Measurements from ENCODE around the gene YIPF3.
A peak's percentile ranks its signal among the peaks of the same experiment; 100 is the strongest.
"Not testable (repeated sequence)": the region's sequence is repeated elsewhere in the genome, so short reads cannot be mapped to it uniquely, and the experiment has no call there.

Gene YIPF3

DNA sequence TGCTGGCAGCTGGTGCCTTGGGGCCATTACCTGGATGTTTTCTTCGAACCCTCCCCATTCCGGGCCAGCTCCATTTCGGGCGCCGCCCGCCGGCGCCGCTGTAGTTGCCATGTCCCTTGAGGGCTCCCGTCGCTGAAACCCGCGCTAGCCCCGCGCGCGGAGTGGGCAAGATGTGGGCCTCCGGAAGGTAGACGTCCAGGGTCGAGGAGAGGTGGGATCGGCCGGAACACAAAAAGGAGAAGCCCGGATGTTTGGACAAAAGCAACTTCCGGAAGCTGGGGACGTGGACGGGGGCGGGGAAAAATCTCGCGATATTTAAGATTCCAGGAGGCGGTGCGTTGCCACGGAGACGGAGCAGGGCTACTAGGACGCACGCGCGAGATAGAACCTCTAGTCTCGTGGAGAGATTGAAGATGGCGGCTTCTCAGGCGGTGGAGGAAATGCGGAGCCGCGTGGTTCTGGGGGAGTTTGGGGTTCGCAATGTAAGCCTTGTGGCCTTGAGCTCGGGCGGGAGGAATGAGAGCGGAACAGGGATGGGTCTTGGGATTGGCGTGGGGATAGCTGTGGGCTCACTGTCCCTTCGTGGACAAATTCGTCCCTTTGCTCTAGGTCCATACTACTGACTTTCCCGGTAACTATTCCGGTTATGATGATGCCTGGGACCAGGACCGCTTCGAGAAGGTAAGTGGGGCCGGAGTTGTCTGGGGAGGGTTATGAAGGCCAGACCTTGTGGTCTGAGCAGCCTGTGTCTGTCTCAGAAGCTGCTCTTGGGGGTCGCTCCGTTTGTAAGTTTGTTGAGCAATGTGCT is at the start of gene YIPF3, which contains the start of gene POLR1C:
Gene YIPF3, minus strand, starts transcription at position 230 of the 808 bp plus-strand sequence. Its CDS starts 119 bp downstream, at position 111.
Gene POLR1C, plus strand, starts transcription at position 393 of the 808 bp plus-strand sequence. Its CDS starts 21 bp downstream, at position 414.
- peak; percentile 99 for DNase-seq (ENCODE audit: low spot score)

DNA sequence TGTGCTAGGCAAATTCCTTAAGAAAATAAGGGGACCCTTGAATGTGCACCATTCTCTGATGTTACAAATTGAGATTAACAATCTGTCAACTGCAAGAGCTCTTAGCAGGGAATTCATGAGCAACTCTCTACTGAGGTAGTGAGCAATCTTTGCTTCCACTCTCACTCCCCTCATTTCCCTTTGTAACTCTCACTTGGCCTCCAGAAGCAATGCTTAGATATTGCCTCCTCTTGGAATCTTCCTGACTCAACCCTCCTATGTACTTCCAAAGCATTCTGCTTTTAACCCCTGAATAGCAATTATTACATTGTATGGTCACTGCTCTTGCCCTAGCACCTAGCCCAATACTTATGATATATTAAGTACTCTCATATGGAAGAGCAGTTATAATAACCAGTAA is 42.6 kb upstream of the YIPF3 start:
- DNase-seq (ENCODE audit: low spot score): no peak

DNA sequence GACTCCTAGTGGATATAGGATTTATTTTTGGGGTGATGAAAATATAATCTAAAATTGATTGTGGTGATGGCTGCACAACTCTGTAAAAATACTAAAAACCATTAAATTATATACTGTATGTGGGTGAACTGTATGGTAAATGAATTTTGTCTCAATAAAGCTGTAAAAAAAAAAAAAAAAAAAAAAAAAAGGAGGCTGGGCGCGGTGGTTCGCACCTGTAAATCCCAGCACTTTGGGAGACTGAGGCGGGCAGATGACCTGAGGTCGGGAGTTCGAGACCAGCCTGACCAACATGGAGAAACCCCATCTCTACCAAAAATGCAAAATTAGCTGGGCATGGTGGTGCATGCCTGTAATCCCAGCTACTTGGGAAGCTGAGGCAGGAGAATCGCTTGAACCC is 40.9 kb upstream of the YIPF3 start:
- DNase-seq (ENCODE audit: low spot score): not testable (repeated sequence)

DNA sequence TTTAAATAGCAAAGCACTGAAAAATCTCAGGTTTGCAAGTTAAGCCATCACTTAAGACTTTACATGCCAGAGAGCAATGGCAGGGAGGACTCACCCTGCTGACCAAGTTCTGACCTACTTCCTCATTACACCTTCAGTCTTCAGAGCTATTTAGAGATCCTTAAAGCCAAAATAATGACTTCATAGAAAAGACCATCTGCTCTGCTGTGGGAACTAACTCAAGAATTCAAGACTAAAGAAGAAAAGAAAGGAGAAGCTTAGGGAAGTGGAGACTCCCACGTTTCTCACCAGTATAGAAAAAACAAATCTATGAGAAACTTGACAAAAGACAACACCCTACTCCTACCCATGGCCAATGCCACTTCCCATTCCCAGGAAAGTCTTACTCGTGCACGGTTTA is 30.5 kb upstream of the YIPF3 start:
- DNase-seq (ENCODE audit: low spot score): no peak

DNA sequence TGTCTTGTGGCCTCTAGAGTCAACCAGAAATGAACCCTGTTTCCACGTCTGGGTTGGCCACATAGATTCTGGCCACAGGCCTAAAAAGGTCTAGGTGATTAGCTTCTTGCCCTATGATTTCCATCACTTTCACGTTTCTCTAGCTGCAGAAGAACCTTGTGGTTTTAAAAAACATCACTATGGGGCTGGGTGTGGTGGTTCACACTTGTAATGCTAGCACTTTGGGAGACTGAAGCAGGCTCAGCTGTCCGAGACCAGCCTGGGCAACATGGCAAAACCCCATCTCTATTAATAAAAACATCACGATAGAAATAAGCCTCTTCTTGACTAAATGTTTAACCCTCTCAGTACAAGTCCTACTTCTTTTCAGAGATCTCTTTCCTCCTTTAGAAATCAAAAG is 27.7 kb upstream of the YIPF3 start:
- no peak for DNase-seq (ENCODE audit: low spot score)

DNA sequence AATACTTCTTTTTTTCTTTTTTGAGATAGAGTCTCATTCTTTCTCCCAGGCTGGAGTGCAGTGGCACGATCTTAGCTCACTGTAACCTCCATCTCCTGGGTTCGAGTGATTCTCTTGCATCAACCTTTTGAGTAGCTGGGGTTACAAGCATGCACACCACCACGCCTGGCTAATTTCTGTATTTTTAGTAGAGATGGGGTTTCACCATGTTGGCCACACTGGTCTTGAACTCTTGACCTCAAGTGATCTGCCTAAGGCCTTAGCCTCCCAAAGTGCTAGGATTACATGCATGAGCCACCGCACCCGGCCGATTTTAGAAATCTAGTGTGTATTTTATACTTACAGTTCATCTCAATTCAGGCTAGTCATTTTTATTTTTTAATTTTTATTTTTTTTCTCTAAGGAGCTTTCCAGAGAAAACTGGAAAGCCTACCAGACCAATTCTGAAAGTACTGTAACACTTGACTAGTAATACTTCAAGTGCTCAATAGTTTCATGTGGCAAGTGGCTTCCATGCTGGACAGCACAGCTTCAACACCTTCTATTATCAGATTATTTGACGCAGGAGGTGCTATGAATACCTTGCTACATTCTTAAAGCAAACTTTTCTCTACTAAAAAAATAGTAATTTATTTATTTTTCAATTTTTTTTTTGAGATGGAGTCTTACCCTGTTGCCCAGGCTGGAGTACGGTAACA is 25.2 kb upstream of the YIPF3 start:
- no peak for DNase-seq (ENCODE audit: low spot score)

GRCh38 chr6:43540507-43540906 is 23.8 kb upstream of the YIPF3 start:
- DNase-seq (ENCODE audit: low spot score): no peak

DNA sequence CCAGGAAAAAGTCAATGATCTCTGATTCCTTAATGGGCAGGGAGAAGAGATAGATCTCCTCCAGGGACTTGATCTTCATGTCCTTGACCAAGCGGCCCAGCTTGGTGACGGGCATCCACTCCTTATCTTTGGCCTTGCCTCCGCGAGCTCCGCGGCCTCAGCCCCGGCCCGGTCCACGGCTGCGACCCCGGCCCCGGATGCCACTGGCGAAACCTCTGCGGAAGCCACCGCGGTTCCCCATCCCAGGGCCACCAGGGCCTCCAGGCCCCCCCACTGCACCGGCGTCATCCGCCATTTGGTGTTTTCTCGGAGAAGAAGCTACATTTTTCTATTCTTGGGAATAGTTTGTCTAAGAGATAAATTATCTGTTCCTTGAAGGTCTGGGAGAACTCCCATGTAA is 22.7 kb upstream of the YIPF3 start:
- DNase-seq (ENCODE audit: low spot score): not testable (repeated sequence)

DNA sequence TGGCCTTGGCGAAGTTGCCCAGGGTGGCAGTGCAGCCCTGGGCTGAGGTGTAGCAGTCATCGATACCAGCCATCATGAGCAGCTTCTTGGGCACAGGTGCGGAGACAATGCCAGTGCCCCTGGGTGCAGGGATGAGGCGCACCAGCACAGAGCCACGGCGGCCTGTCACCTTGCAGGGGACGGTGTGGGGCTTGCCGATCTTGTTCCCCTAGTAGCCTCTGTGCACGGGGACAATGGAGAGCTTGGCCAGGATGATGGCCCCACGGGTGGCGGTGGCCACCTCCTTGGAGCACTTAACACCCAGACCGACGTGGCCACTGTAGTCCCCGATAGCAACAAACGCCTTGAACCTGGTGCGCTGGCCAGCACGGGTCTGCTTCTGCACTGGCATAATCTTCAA is 22.3 kb upstream of the YIPF3 start:
- DNase-seq (ENCODE audit: low spot score): not testable (repeated sequence)

DNA sequence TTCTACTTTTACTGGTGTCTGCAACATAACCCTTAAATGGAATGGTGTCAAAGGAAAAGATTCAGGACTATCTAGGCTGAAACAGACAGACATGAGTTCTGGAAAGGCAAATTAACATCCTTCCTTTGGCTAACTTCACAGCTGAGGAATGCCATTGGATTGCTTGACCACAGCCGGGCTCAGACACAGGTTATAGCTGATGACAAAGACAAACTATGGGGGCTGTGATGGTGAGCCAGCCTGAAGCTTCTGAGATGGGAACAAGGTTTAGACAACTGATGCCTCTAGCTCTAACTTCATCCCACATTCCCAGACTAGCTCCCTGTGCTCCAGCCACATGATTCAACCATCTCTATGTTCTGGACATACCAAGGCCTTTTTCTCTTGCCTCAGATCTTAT is 15.5 kb upstream of the YIPF3 start:
- DNase-seq (ENCODE audit: low spot score): no peak

DNA sequence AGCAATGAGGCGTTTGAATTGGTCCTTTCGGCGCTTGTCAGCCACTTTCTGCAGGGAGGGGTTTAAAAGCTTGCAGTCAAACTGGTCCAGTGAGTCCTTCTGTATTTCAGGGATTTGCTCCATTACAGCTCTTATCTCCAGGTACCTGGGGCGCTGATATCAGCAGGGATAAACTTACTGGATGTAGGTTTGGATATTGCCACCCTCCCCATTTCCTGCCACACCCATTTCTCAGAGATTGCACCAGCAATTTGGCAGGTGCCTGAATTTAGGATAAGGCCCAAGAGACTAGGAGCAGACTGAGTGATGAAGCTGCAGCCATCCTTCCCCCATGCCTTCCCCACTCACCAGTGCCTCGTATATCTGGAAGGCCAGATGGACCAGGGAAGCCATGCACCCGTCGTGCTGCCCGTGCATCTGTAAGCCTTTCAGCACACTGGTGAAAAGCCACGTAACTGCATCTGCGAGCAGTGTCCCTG is 7.8 kb upstream of the YIPF3 start:
- DNase-seq (ENCODE audit: low spot score): no peak

DNA sequence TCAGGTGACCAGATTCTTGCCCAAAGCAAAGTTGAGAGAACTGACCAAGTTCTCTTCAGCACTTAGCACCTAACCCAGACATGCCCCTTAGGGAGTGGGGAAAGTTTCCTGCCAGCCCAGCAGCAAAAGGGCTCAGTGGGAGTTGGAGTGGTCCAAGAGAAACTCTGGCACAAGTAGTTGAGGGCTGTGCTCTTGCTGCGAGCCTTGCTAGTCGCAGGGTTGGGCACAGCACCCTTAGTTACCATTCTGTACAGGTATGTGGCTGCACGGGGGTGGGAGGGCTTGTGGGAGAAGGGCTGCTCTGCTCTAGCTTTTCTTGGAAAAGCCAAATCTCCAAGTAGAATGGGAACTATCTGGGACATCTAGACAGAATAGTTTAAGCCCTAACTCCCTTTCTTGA is 6.6 kb upstream of the YIPF3 start:
- no peak for DNase-seq (ENCODE audit: low spot score)

- no peak for DNase-seq (ENCODE audit: low spot score)
Measured at GRCh38 chr6:43522547-43523261, 6.0 kb upstream of the YIPF3 start.

DNA sequence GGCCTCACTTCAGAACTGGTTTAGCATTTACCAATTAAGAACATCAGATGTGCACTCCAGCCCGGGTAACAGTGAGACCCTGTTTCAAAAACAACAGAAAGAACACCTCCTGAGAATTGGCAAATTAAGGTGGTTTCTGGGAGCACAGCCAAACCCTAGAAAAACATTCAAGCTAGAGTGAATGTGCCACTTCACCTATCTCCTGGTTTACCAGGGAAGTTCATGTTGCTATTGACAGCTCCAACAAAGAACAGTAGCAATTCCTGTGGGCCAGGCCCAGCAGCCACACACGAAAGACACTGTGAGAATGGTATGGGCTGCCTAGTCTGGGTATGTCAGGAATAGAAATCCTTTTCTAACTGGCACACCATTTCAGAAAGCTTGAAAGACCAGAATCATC is 5.1 kb upstream of the YIPF3 start:
- DNase-seq (ENCODE audit: low spot score): no peak

DNA sequence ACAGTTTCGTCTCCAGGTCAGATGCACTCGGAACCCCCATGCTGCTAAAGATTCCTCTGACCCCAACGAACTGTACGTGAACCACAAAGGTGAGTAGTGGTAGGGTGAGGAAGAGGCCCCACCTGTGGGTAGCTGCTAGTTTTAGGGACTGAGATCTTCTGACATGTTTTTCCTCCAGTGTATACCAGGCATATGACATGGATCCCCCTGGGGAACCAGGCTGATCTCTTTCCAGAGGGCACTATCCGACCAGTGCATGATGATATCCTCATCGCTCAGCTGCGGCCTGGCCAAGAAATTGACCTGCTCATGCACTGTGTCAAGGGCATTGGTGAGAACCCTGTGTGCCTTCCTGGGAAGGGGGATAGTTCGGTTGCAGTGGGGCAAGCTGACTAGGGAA is 3.4 kb upstream of the YIPF3 start:
- no peak for DNase-seq (ENCODE audit: low spot score)

- DNase-seq (ENCODE audit: low spot score): no peak
Measured at GRCh38 chr6:43517505-43518357, 1.0 kb upstream of the YIPF3 start.

DNA sequence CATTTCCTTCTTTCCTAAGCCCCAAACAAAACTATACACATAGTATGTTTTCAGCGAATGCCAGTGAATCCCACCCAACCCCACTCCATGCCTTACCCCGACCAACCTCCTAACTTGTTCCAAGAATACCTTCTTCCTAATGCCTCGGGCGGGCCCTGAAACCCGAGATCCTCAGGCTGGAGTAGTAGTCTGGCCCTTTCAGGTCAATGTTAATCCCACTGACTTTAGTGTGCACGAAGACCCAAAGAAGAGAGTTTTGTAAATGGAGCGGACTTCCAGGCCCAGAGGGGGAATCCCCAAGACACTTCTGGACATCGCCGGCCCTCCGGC is 394 bp downstream of the YIPF3 start:
- DNase-seq (ENCODE audit: low spot score): no peak

DNA sequence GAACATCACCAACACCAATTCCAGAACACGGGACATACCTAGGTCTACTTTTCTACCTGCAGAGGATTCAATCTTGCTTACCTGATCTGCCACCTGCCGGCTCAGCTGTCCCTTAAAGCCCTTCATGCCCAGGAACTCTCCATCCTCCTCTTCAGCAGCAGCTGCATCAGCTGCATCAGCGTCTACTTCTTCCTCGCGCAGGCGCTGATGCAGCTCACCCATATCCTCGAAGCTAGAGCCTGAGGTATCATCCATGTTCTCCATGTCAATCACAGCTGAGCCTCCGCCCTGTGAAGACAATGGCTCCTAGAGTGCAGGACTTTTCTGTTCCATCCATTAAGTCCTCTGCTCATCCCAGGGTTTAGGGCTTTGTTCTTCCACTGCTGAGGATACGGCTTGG is 918 bp downstream of the YIPF3 start:
- DNase-seq (ENCODE audit: low spot score): no peak

DNA sequence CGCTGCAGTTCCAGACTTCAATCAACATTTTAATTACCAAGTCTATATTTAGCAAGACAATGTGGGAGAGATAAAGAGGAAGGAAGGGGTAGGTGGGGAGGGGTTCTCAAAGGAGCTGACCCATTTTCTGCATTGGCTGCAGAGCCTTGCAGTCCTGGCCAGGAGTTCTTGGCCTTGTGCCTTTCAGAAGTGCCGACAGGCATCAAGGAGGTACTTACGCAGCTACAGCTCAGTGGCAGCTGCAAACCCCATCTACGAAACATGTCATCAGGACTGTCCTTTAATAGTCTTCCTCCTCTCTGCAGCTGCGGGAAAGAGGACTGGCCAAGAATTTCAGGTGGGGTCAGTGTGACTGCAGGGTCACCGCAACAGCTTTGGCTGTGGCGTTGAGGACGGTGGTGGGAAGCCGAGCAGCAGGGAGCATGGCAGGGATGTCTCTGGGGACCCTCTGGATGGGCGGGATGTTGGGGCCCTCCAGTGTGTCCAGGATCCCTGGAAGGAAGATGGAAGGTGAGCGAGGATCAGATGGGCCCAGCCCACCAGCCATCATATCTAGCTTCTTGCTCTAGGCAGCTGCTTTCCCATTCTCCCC is 4.8 kb downstream of the YIPF3 start:
- DNase-seq (ENCODE audit: low spot score): no peak

DNA sequence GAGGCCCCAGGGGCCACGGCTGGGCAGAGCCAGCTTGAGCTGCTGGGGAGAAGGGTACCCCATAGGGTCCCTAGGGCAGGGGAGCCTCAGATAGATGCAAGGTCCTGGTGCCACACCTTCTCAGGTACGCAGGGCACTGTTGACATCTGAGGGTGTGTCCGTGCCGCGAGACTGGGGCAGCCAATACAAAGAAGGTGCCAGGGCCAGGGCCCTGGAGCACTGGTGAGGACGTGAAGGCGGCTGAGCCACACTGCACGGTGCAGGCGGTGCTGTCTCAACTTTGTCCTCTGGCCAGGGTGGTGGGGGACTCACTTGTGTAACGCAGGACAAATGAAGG is 5.9 kb downstream of the YIPF3 start:
- no peak for DNase-seq (ENCODE audit: low spot score)

DNA sequence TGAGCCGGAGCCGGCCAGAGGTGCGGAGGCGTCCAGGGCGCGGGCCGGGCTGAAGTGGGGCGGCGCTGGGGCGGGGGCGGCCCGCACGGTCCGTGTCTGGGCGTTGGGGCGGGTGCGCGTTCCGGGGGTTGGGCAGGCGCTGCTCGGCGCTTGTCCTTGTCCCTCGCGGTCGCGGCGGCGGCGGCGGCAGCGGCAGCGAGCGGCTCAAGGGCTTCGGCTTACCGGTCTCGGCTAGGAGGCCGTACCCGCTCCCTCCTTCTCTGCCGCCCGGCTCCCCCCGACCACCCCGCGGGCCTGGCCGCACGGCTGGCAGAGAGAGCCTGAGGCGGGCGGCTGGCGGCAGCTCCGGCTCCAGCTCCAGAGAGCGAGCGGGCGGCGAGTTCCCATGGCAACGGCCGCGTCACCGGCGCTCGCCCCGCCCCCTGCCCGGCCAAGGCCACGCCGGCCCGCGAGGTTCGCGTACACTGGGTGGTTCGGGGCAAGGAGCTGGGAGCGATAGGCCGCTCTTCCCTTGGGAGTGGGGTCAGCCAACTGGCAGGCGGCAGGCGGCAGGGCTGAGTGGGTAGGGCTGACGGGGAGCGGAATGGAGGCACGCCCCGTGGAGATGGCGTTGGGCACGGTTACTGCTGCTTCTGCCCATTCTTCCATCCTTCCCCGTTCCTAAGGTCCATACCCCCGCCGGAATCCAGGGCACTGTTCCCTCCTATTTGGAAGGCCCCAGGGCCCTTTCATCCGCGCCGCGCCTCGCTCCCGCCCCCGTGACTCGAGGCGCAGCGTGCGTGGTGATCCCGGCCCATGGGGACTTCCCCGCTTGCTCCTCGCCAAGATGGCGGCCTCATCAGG is 6.5 kb downstream of the YIPF3 start, which contains the start of gene LRRC73:
Gene LRRC73, minus strand, starts transcription at position 363 of the 843 bp plus-strand sequence. CDS start 561 bp downstream, outside the sequence.
- DNase-seq (ENCODE audit: low spot score): peak; percentile 83
